GM19351 (cell line): Measurements from ENCODE around the gene FXYD2.

Experiments used
- ATAC-seq: cut with Tn5 transposase; IDR thresholded peaks from one replicate; pipeline ENCODE4 v1.9.1; 2021; ENCODE audit warnings: mild to moderate bottlenecking, moderate library complexity; ENCODE audit not compliant: unreplicated experiment

FXYD2 gene

GRCh38 chr11:117770061-117770460 is 54.5 kb downstream of the FXYD2 start:
- no peak for ATAC-seq
